ENCODE data around the gene MLLT3.

Gene MLLT3

GRCh38 chr9:20561531-20561930, 60.8 kb downstream of the MLLT3 start:
- no peak for TF ChIP-seq CTCF (IDR thresholded peaks at IDR 0.05; ENCODE audit: low read depth, low read length)
- Histone ChIP-seq H3K9me3 (no peaks in the 10 kb centered on the region), H3K4me1 (no peaks in the 10 kb centered on the region), H3K4me3 (ENCODE audit: low read depth, low read length) (no peak overlapping the region), H3K36me3 (no peaks in the 10 kb centered on the region), H3K27me3 (no peaks in the 10 kb centered on the region; the same call in 1 of the 2 replicates)
- no peak for DNase-seq

- Histone ChIP-seq H3K27me3 (no peaks in the 10 kb centered on the region; the same call in 1 of the 2 replicates), H3K4me3 (ENCODE audit: low read depth, low read length) (no peak overlapping the region), H3K36me3 (no peaks in the 10 kb centered on the region), H3K4me1 (no peaks in the 10 kb centered on the region), H3K9me3 (no peaks in the 10 kb centered on the region)
- TF ChIP-seq CTCF (IDR thresholded peaks at IDR 0.05; ENCODE audit: low read depth, low read length), result no peak
- DNase-seq, result no peak
Measured at GRCh38 chr9:20559231-20559890, 62.9 kb downstream of the MLLT3 start.

- Histone ChIP-seq H3K36me3 (no peaks in the 10 kb centered on the region), H3K4me1 (no peaks in the 10 kb centered on the region), H3K9me3 (no peaks in the 10 kb centered on the region), H3K27me3 (no peaks in the 10 kb centered on the region; the same call in 1 of the 2 replicates), H3K4me3 (ENCODE audit: low read depth, low read length) (no peak overlapping the region)
- TF ChIP-seq CTCF (IDR thresholded peaks at IDR 0.05; ENCODE audit: low read depth, low read length), result no peak
- DNase-seq, result no peak
Measured at GRCh38 chr9:20558566-20559016, 63.7 kb downstream of the MLLT3 start.

- no peaks in the 10 kb centered on the region; the same call in 1 of the 2 replicates for H3K27me3 ChIP-seq
- TF ChIP-seq CTCF (IDR thresholded peaks at IDR 0.05; ENCODE audit: low read depth, low read length), result no peak
- no peaks in the 10 kb centered on the region for H3K36me3 ChIP-seq
- H3K9me3 ChIP-seq, result no peaks in the 10 kb centered on the region
- no peak for DNase-seq
- H3K4me3 ChIP-seq (ENCODE audit: low read depth, low read length), result no peak overlapping the region
- H3K4me1 ChIP-seq, result no peaks in the 10 kb centered on the region
Measured at GRCh38 chr9:20557890-20558565, 64.3 kb downstream of the MLLT3 start.

- Histone ChIP-seq H3K27me3 (no peaks in the 10 kb centered on the region; the same call in 1 of the 2 replicates), H3K4me1 (no peaks in the 10 kb centered on the region), H3K36me3 (no peaks in the 10 kb centered on the region), H3K4me3 (ENCODE audit: low read depth, low read length) (no peak overlapping the region), H3K9me3 (no peaks in the 10 kb centered on the region)
- no peak for DNase-seq
- no peak for TF ChIP-seq CTCF (IDR thresholded peaks at IDR 0.05; ENCODE audit: low read depth, low read length)
Measured at GRCh38 chr9:20557285-20557684, 65.0 kb downstream of the MLLT3 start.

All from BE2C (cell line).